Calu3 (cell line): ENCODE results near the gene NECAB2. TPM values are rescaled to one million over a fixed set of nuclear protein-coding genes. Genes with fewer than 3 reads are reported as not detected.

ENCODE experiments used
- BruUV-seq: library from RNA; stranded (reverse); fragments of 400-500 nt; replicated peaks from 2 replicates; lab custom pipeline; 2021; lab: Mats Ljungman, UMichigan
- CTCF ChIA-PET: fragments of 300-600 bp; sonication (Branson Sonifier 250); formaldehyde crosslinking; loops from one replicate; lab custom pipeline; 2022; ENCODE audit warnings: antibody characterized with exemption; lab: Charles Lee
- DNase-seq: peaks from one replicate; pipeline ENCODE4 v3.0.0; 2022
- H3K27ac Mint-ChIP-seq: one replicate; pipeline ENCODE4 v1.8.0; 2022; ENCODE audit warnings: mixed read lengths; ENCODE audit not compliant: unreplicated experiment
- H3K27me3 Mint-ChIP-seq: one replicate; pipeline ENCODE4 v1.8.0; 2022; ENCODE audit warnings: mixed read lengths; ENCODE audit not compliant: unreplicated experiment
- H3K36me3 Mint-ChIP-seq: one replicate; pipeline ENCODE4 v1.8.0; 2022; ENCODE audit warnings: mild to moderate bottlenecking, moderate library complexity, mixed read lengths; ENCODE audit not compliant: insufficient read depth, unreplicated experiment
- H3K4me1 Mint-ChIP-seq: one replicate; pipeline ENCODE4 v1.8.0; 2022; ENCODE audit warnings: mild to moderate bottlenecking, low read depth, mixed read lengths; ENCODE audit not compliant: unreplicated experiment
- H3K4me3 Mint-ChIP-seq: one replicate; pipeline ENCODE4 v1.8.0; 2022; ENCODE audit warnings: mild to moderate bottlenecking, low read depth, moderate library complexity, mixed read lengths; ENCODE audit not compliant: unreplicated experiment
- H3K9me3 Mint-ChIP-seq: one replicate; pipeline ENCODE4 v1.8.0; 2022; ENCODE audit warnings: low read depth, mixed read lengths; ENCODE audit not compliant: unreplicated experiment
- intact Hi-C: fragments of 100-400 bp; cut with micrococcal nuclease; formaldehyde crosslinking; loops from one replicate; pipeline ENCODE4 v1.10.0; 2022; ENCODE audit not compliant: unreplicated experiment
- total RNA-seq: library from RNA; stranded (reverse); gene quantifications from 2 replicates; pipeline ENCODE4 v1.2.3, GENCODE V29; 2022
- TF ChIP-seq, protein P1 (sequence below): fragments of 200-600 bp; IDR thresholded peaks from one replicate; pipeline ENCODE4 v1.8.0; 2022; ENCODE audit warnings: antibody characterized with exemption; ENCODE audit not compliant: unreplicated experiment

NECAB2 gene
- total RNA-seq, 1 experiment from 2014 or later: 0.28 TPM

DNA sequence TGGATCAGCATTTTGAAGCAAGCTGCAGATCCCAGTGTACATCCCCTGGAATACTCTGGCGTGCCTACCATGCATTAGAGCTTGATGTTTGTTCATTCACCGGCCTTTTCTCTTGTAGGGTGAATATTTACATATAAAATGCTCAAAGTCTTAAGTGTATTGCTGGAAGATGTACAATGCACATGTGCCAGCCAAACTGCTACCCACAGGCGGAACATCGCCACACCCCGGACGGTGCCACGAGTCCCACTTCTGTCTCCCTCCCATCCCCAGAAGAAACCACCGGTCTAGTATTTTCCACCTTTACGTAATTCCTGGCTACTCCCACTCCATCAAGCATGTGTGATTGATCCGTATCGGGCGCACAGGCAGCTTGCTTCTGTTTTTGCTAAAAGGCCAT, 70.4 kb downstream of the NECAB2 start:
- no TSS peak for BruUV-seq
- no peak for DNase-seq
- intact Hi-C loops: no loop called here
- TF ChIP-seq, protein P1, sequence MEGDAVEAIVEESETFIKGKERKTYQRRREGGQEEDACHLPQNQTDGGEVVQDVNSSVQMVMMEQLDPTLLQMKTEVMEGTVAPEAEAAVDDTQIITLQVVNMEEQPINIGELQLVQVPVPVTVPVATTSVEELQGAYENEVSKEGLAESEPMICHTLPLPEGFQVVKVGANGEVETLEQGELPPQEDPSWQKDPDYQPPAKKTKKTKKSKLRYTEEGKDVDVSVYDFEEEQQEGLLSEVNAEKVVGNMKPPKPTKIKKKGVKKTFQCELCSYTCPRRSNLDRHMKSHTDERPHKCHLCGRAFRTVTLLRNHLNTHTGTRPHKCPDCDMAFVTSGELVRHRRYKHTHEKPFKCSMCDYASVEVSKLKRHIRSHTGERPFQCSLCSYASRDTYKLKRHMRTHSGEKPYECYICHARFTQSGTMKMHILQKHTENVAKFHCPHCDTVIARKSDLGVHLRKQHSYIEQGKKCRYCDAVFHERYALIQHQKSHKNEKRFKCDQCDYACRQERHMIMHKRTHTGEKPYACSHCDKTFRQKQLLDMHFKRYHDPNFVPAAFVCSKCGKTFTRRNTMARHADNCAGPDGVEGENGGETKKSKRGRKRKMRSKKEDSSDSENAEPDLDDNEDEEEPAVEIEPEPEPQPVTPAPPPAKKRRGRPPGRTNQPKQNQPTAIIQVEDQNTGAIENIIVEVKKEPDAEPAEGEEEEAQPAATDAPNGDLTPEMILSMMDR: no peak
- Mint-ChIP-seq H3K4me3 (no peak overlapping the region), H3K27me3 (peaks cover 87% of the 10 kb centered on the region), H3K27ac (no peak overlapping the region), H3K4me1 (peaks cover 10% of the 10 kb centered on the region), H3K9me3 (no peaks in the 10 kb centered on the region), H3K36me3 (no peaks in the 10 kb centered on the region)
- CTCF ChIA-PET: interaction anchor here (0.8 kb wide), 1 partner anchor 381 kb away, joined by 4 read pairs; no protein-coding TSS in a partner anchor

DNA sequence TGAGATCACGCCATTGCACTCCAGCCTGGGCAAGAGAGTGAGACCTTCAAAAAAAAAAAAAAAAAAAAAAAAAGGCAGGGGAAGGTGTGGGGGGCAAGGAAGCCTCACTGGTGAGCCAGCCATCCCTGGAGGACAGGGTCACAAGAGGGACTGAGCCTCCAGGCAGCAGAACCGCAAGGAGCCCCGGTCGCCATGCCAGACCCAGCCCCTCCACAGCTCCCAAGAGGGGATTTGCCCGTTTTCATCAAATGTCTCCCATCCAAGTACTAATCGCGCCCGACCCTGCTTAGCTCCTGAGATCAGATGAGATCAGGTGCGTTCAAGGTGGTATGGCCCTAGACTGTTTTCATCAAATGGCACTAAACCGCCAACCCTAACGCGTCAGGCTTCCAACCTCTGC, 71.7 kb downstream of the NECAB2 start:
- TF ChIP-seq, protein P1: no peak
- no peaks in the 10 kb centered on the region for H3K36me3 Mint-ChIP-seq
- intact Hi-C loops: no loop called here
- CTCF ChIA-PET: no interaction called here
- no peak overlapping the region for H3K27ac Mint-ChIP-seq
- BruUV-seq: no TSS peak
- H3K4me1 Mint-ChIP-seq: peaks cover 19% of the 10 kb centered on the region
- no peaks in the 10 kb centered on the region for H3K9me3 Mint-ChIP-seq
- no peak for DNase-seq
- H3K27me3 Mint-ChIP-seq: peaks cover 87% of the 10 kb centered on the region
- no peak overlapping the region for H3K4me3 Mint-ChIP-seq

DNA sequence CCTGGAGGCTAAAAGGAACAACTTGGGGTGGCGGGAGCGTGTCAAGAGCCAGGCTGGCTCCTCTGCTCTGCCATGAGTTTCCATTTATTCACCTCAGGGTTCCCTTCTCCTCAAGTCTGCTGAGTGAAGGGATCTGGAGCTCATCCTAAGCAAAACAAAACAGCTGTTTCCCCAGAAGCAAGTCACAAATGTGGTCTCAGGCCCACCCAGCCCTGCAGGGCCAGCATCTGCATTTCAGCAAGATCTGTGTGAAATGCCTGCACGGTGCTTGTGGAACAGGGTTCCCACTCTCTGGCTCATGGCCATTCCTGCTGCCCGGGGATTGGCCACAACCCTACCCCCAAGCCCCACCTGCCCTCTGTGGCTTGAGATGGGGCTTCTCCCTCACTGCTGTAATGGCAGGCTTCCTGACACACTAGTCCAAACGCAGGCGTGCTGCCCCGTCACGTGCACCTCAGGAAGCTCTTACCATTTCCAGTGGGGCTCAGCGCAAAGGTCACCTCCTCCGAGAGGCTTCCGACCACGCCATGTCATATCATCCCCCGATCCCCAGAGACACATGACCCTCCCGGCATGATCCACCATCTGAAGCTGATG, 72.3 kb downstream of the NECAB2 start:
- CTCF ChIA-PET: interaction anchor here (0.5 kb wide), 2 partner anchors 86 to 825 kb away, joined by 3 read pairs; no protein-coding TSS in a partner anchor

DNA sequence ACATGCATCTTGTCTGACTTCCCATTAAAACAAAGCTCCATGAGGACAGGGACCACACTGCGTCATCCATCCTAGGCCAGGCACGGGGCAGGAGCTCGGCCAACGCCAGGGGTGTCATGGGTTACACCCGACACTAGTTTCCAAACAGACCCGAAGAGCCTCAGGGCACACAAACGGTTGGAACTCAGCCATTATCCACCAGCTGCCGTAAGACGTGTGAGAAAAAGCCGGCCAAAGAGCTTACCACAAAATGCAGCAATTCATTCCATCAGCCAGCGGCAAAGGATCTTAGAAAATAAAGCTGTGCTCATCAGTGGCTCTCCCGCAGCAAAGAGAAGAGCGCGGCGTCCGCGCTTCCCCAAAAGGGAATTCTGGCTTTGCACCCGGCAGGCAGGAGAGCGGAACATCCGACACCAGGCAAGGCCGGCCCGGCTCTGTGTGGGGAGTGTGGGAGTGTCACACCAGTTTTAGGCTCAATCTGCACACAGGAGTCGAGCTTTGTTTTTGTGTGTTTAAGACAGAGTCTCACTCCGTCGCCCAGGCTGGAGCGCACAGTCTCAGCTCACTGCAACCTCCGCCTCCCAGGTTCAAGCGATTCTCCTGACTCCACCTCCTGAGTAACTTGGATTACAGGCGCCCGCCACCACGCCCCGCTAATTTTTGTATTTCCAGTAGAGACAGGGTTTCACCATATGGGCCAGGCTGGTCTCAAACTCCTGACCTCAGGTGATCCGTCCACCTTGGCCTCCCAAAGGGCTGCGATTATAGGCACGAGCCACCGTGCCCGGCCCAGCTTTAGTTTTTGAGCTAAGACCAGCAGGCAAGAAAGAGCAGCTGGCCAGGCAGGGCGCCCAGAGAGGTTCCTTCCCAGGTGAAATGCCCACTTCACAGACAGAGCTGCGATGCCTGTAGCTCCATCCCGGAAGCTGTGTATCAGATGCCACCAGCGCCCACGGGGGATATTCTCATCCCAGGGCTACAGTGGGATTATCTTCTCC, 73.1 kb downstream of the NECAB2 start:
- DNase-seq: no peak
- no peak overlapping the region for H3K4me3 Mint-ChIP-seq
- peaks cover 19% of the 10 kb centered on the region for H3K4me1 Mint-ChIP-seq
- peaks cover 79% of the 10 kb centered on the region for H3K27me3 Mint-ChIP-seq
- no peaks in the 10 kb centered on the region for H3K36me3 Mint-ChIP-seq
- CTCF ChIA-PET: interaction anchor here (0.5 to 1.1 kb wide), 2 partner anchors 87 to 98 kb away, joined by 3 read pairs; no protein-coding TSS in a partner anchor
- BruUV-seq: no TSS peak
- intact Hi-C loops: no loop called here
- no peak overlapping the region for H3K27ac Mint-ChIP-seq
- no peaks in the 10 kb centered on the region for H3K9me3 Mint-ChIP-seq
- TF ChIP-seq, protein P1: no peak

More for the DNA sequence above, 72.3 kb downstream of the NECAB2 start:
- H3K9me3 Mint-ChIP-seq: no peaks in the 10 kb centered on the region
- BruUV-seq: no TSS peak
- no peak for DNase-seq
- peaks cover 87% of the 10 kb centered on the region for H3K27me3 Mint-ChIP-seq
- H3K36me3 Mint-ChIP-seq: no peaks in the 10 kb centered on the region
- intact Hi-C loops: no loop called here
- H3K27ac Mint-ChIP-seq: no peak overlapping the region
- H3K4me3 Mint-ChIP-seq: no peak overlapping the region
- peaks cover 19% of the 10 kb centered on the region for H3K4me1 Mint-ChIP-seq
- TF ChIP-seq, protein P1: no peak
